ENCODE results near the gene HHAT.
A peak's percentile ranks its signal among the peaks of the same experiment; 100 is the strongest.

HHAT gene

GRCh38 chr1:210373628-210373877 lies 44.9 kb downstream of the HHAT start:
- no peak overlapping the region for H3K4me3 ChIP-seq (ENCODE audit: low read depth, low read length)
- TF ChIP-seq CTCF (IDR thresholded peaks at IDR 0.05; ENCODE audit: borderline replicate concordance, insufficient read depth, low read depth, low read length) = no peak

- TF ChIP-seq CTCF (IDR thresholded peaks at IDR 0.05; ENCODE audit: borderline replicate concordance, insufficient read depth, low read depth, low read length) = peak; percentile 85
- no peak overlapping the region for H3K4me3 ChIP-seq (ENCODE audit: low read depth, low read length)
These were observed 45.3 kb downstream of the HHAT start for GRCh38 chr1:210373878-210374599.

GRCh38 chr1:210374600-210374953 lies 45.9 kb downstream of the HHAT start:
- no peak overlapping the region for H3K4me3 ChIP-seq (ENCODE audit: low read depth, low read length)
- no peak for TF ChIP-seq CTCF (IDR thresholded peaks at IDR 0.05; ENCODE audit: borderline replicate concordance, insufficient read depth, low read depth, low read length)

GRCh38 chr1:210376836-210377372 lies 48.2 kb downstream of the HHAT start:
- TF ChIP-seq CTCF (IDR thresholded peaks at IDR 0.05; ENCODE audit: borderline replicate concordance, insufficient read depth, low read depth, low read length) = no peak
- H3K4me3 ChIP-seq (ENCODE audit: low read depth, low read length) = no peak overlapping the region

GRCh38 chr1:210377731-210378333 lies 49.1 kb downstream of the HHAT start:
- no peak overlapping the region for H3K4me3 ChIP-seq (ENCODE audit: low read depth, low read length)
- no peak for TF ChIP-seq CTCF (IDR thresholded peaks at IDR 0.05; ENCODE audit: borderline replicate concordance, insufficient read depth, low read depth, low read length)

- no peak for TF ChIP-seq CTCF (IDR thresholded peaks at IDR 0.05; ENCODE audit: borderline replicate concordance, insufficient read depth, low read depth, low read length)
- no peak overlapping the region for H3K4me3 ChIP-seq (ENCODE audit: low read depth, low read length)
These were observed 50.0 kb downstream of the HHAT start for GRCh38 chr1:210378736-210379135.

GRCh38 chr1:210381934-210382333 lies 53.2 kb downstream of the HHAT start:
- no peak overlapping the region for H3K4me3 ChIP-seq (ENCODE audit: low read depth, low read length)
- TF ChIP-seq CTCF (IDR thresholded peaks at IDR 0.05; ENCODE audit: borderline replicate concordance, insufficient read depth, low read depth, low read length) = no peak

Data from GM12875 (cell line).